HepG2 (cell line): ENCODE results near the gene SOX13. TPM values are rescaled to one million over a fixed set of nuclear protein-coding genes. Genes with fewer than 3 reads are reported as not detected.
A peak's percentile ranks its signal among the peaks of the same experiment; 100 is the strongest.

Experiments used
- ATAC-seq: fragments of 200-7000 bp; cut with Tn5 transposase; 3 replicates; pipeline ENCODE4 v1.9.1; 2020; ENCODE audit warnings: mild to moderate bottlenecking, moderate library complexity
- BruUV-seq: library from RNA; stranded (reverse); fragments of 400-500 nt; replicated peaks from 2 replicates; lab custom pipeline; 2021; lab: Mats Ljungman, UMichigan
- CTCF ChIA-PET: fragments of 300-600 bp; formaldehyde crosslinking; extraction: SDS; loops from one replicate; lab custom pipeline; 2021; ENCODE audit warnings: low total read pairs, inconsistent platforms, low intra/inter-chr PET ratio; lab: Yijun Ruan, JAX
- POLR2A ChIA-PET: fragments of 350-600 bp; sonication (Branson Sonifier 250); formaldehyde crosslinking; loops from one replicate; lab custom pipeline; 2020; ENCODE audit warnings: antibody characterized with exemption, inconsistent platforms; lab: Yijun Ruan, JAX
- DNase-seq: peaks from one replicate; pipeline ENCODE4 v3.0.0-alpha.2; 2015; ENCODE audit warnings: low spot score
- FAIRE-seq: peaks from 3 replicates; lab custom pipeline; 2011; peaks lifted over from hg19 to GRCh38; lab: Jason Lieb, UNC
- H2AFZ ChIP-seq: one replicate; pipeline ENCODE4 v1.6.1; 2011; ENCODE audit warnings: low read length, inconsistent platforms
- H3K27ac ChIP-seq: fragments of 300-600 bp; 3 replicates; pipeline ENCODE4 v1.8.0; 2011; ENCODE audit warnings: mixed run types, mild to moderate bottlenecking, mixed read lengths, low read length, inconsistent platforms; ENCODE audit not compliant: insufficient read depth; ENCODE audit errors: extremely low read length
- H3K27me3 ChIP-seq, 2 experiments: fragments of 200-600 bp in 1 of 2; 2 replicates in 1 of 2; 3 replicates in 1 of 2; pipeline versions ENCODE4 v1.6.0 to v1.8.0; 2011; ENCODE audit warnings: low read length in 2 of 2, mild to moderate bottlenecking in 2 of 2, moderate library complexity in 2 of 2, inconsistent platforms in 1 of 2; ENCODE audit not compliant: insufficient read depth in 2 of 2, control insufficient read depth in 1 of 2
- H3K36me3 ChIP-seq, 2 experiments: fragments of 200-600 bp in 1 of 2; replicated peaks in 1 of 2; 2 replicates in 1 of 2; 3 replicates in 1 of 2; pipeline versions ENCODE4 v1.5.1 to v1.8.0; 2011; ENCODE audit warnings: low read length in 2 of 2, inconsistent platforms in 1 of 2; ENCODE audit not compliant: insufficient read depth in 2 of 2, control insufficient read depth in 1 of 2
- H3K4me1 ChIP-seq: 2 replicates; pipeline ENCODE4 v1.5.1; 2012; ENCODE audit warnings: low read length, inconsistent platforms; ENCODE audit not compliant: insufficient read depth
- H3K4me2 ChIP-seq: 2 replicates; pipeline ENCODE4 v1.6.0; 2011; ENCODE audit warnings: low read depth, low read length, inconsistent platforms
- H3K4me3 ChIP-seq, 3 experiments: fragments of 200-600 bp in 1 of 3; sonication (generic), shearing (Covaris generic) in 1 of 3; replicated peaks in 1 of 3; 2 replicates each; pipeline ENCODE4 v1.5.1; 2011 to 2016; ENCODE audit warnings: low read length in 3 of 3, inconsistent platforms in 2 of 3, low read depth in 2 of 3, mild to moderate bottlenecking in 2 of 3, control low read depth in 1 of 3, mixed read lengths in 1 of 3; ENCODE audit not compliant: insufficient read depth in 1 of 3
- H3K79me2 ChIP-seq: one replicate; pipeline ENCODE4 v1.6.1; 2011; ENCODE audit warnings: low read length, inconsistent platforms; ENCODE audit not compliant: insufficient read depth
- H3K9ac ChIP-seq: 2 replicates; pipeline ENCODE4 v1.6.0; 2011; ENCODE audit warnings: mild to moderate bottlenecking, low read depth, low read length, inconsistent platforms; ENCODE audit not compliant: insufficient read depth
- H3K9me3 ChIP-seq: 2 replicates; pipeline ENCODE4 v1.5.1; 2012; ENCODE audit warnings: mild to moderate bottlenecking, low read length
- H4K20me1 ChIP-seq: 2 replicates; pipeline ENCODE4 v1.6.0; 2011; ENCODE audit warnings: inconsistent platforms, mild to moderate bottlenecking, low read length, moderate library complexity; ENCODE audit not compliant: insufficient read depth
- AHR ChIP-seq: IDR thresholded peaks from 2 replicates; pipeline ENCODE4 v1.6.1; 2018; ENCODE audit warnings: missing genetic modification reagents, missing compliant biosample characterization
- CTCF ChIP-seq: sonication (generic); formaldehyde crosslinking; IDR thresholded peaks from 2 replicates; pipeline ENCODE4 v1.5.0; 2020; ENCODE audit warnings: mild to moderate bottlenecking, missing genetic modification reagents, moderate library complexity
- HNRNPL ChIP-seq: fragments of 200-400 bp; formaldehyde crosslinking; IDR thresholded peaks from 2 replicates; pipeline ENCODE4 v1.6.1; 2017; ENCODE audit warnings: mild to moderate bottlenecking, low read depth, low read length
- RAD21 ChIP-seq: fragments of 450-650 bp; formaldehyde crosslinking; IDR thresholded peaks from 2 replicates; pipeline ENCODE4 v1.5.0; 2020; ENCODE audit warnings: mild to moderate bottlenecking
- RBM22 ChIP-seq: fragments of 200-400 bp; formaldehyde crosslinking; optimal IDR thresholded peaks from 2 replicates; pipeline ENCODE3; 2017; ENCODE audit warnings: mild to moderate bottlenecking, low read length, moderate library complexity
- SMAD1 ChIP-seq: sonication (generic); formaldehyde crosslinking; IDR thresholded peaks from 2 replicates; pipeline ENCODE4 v1.4.0; 2020; ENCODE audit warnings: missing genetic modification reagents, low read depth, mild to moderate bottlenecking, borderline replicate concordance
- SP4 ChIP-seq: sonication (generic); formaldehyde crosslinking; IDR thresholded peaks from 2 replicates; pipeline ENCODE4 v1.8.1; 2023; ENCODE audit warnings: mild to moderate bottlenecking, missing genetic modification reagents
- STAG1 ChIP-seq: sonication (generic); formaldehyde crosslinking; IDR thresholded peaks from 2 replicates; pipeline ENCODE4 v1.4.0; 2020; ENCODE audit warnings: missing genetic modification reagents
- ZNF564 ChIP-seq: sonication (generic); formaldehyde crosslinking; IDR thresholded peaks from 2 replicates; pipeline ENCODE4 v1.8.1; 2023; ENCODE audit warnings: mild to moderate bottlenecking, missing genetic modification reagents
- ZSCAN29 ChIP-seq: sonication (generic); formaldehyde crosslinking; conservative IDR thresholded peaks from 2 replicates; pipeline ENCODE4 v1.4.0; 2020; ENCODE audit warnings: mild to moderate bottlenecking, missing genetic modification reagents
- WGBS: methylation state at CpG from one replicate; pipeline ENCODE4 v1.1.6; 2017; ENCODE audit warnings: low lambda C conversion rate; 5-methylcytosine and 5-hydroxymethylcytosine counted together
- in situ Hi-C: cut with HindIII; loops from 2 replicates; pipeline ENCODE4 v1.10.0; 2017; ENCODE audit warnings: low pct_unique_long_range_greater_than_20kb; ENCODE audit not compliant: extremely low pct_ligation_motif_present
- intact Hi-C: fragments of 100-400 bp; cut with micrococcal nuclease; formaldehyde crosslinking; loops from one replicate; pipeline ENCODE4 v1.10.0; 2022; ENCODE audit not compliant: unreplicated experiment
- polyA plus RNA-seq, 8 experiments: library from polyadenylated mRNA; depleted of rRNA in 3 of 8; stranded (reverse) in 7 of 8; unstranded in 1 of 8; fragments of >200 nt; fragmentation: Illumina TruSeq in 4 of 8; extraction: Trizol in 4 of 8; gene quantifications; 2 replicates each; pipeline versions ENCODE4 v1.2.1 to v1.2.3, GENCODE V29; 2011 to 2016; ENCODE audit warnings: low read depth in 4 of 8, missing spikeins in 1 of 8, mixed read lengths in 1 of 8; ENCODE audit not compliant: insufficient read depth in 1 of 8
- total RNA-seq, 5 experiments: library from RNA; depleted of rRNA; stranded (reverse); fragments of >200 nt; fragmentation: Illumina TruSeq; extraction: Trizol; gene quantifications; 2 replicates each; pipeline ENCODE4 v1.2.3, GENCODE V29; 2016; ENCODE audit warnings: low read depth in 1 of 5

SOX13 gene
- total and polyA plus RNA-seq, 2 of the 13 experiments (the other 11 are each of a cell fraction or from before 2014, with no cell fraction given) = 13.3 to 15.8 TPM

- TF ChIP-seq ZNF564 (no peak), HNRNPL (no peak), ZSCAN29 (CRISPR knock-in tag) (no peak), AHR (CRISPR knock-in tag) (no peak)
These were observed 49.1 kb downstream of the SOX13 start (continued) for GRCh38 chr1:204121840-204122555.

GRCh38 chr1:204123376-204123775, 50.5 kb downstream of the SOX13 start:
- FAIRE-seq (no peak), ATAC-seq (peak; percentile 42; the same call in 2 of the 3 replicates)
- 81% methylated on average over 8 of the region's 9 CpGs for WGBS

More at GRCh38 chr1:204123376-204123775, 50.5 kb downstream of the SOX13 start:
- Histone ChIP-seq H3K4me2 (no peak overlapping the region), H3K4me1 (peaks cover 22% of the 10 kb centered on the region), H3K27ac (no peak overlapping the region), H3K9ac (no peak overlapping the region), H3K9me3 (no peaks in the 10 kb centered on the region)
- intact Hi-C loops = no loop called here
- CTCF ChIA-PET = interaction anchor here (1.4 kb wide), 1 partner anchor 252 kb away, joined by 6 read pairs; no protein-coding TSS in a partner anchor
- TF ChIP-seq CTCF = peak; percentile 59
- TF ChIP-seq RBM22 = peak; percentile 24
- 0 out of 2 replicates have a peak, but pooled peaks have one; percentile 22 for TF ChIP-seq SP4
- no peak for TF ChIP-seq SMAD1 (CRISPR knock-in tag)
- TF ChIP-seq STAG1 = peak; percentile 67
- TF ChIP-seq RAD21 (CRISPR knock-in tag) = peak; percentile 54
- TF ChIP-seq, all 625 proteins: peak for 5
- in situ Hi-C loops = no loop called here
- Histone ChIP-seq H3K79me2 (no peaks in the 10 kb centered on the region), H3K36me3 (peaks cover 30 to 69% of the 10 kb centered on the region in 2 experiments), H4K20me1 (no peaks in the 10 kb centered on the region), H2AFZ (no peak overlapping the region), H3K4me3 (no peak overlapping the region), H3K27me3 (no peaks in the 10 kb centered on the region)
- no peak for DNase-seq
- BruUV-seq = no TSS peak
- POLR2A ChIA-PET = no interaction called here
